Peyer's patch (tissue), 4 donors: Measurements from ENCODE around the gene OR2L2.

Source experiments
- CTCF ChIP-seq, 6 experiments: fragments of 450-650 bp in 4 of 6; fragments of 200-600 bp in 2 of 6; sonication (generic) in 1 of 6; IDR thresholded peaks; one replicate each; pipeline ENCODE4 v1.5.1; 2017 to 2019; ENCODE audit warnings: antibody characterized with exemption in 6 of 6, mild to moderate bottlenecking in 3 of 6, moderate library complexity in 1 of 6
- POLR2A ChIP-seq, 2 donors: fragments of 450-650 bp; IDR thresholded peaks; one replicate each; pipeline ENCODE4 v1.5.1; 2017; ENCODE audit warnings: antibody characterized with exemption in 2 of 2, mild to moderate bottlenecking in 2 of 2, moderate library complexity in 2 of 2

GRCh38 chr1:248009681-248010080 lies 20.2 kb upstream of the OR2L2 start:
- TF ChIP-seq CTCF (IDR thresholded peaks at IDR 0.05) = no peak
- no peak for TF ChIP-seq POLR2A (IDR thresholded peaks at IDR 0.05)
